GM03348 (cell line): ENCODE data around the gene TEPSIN.
A peak's percentile ranks its signal among the peaks of the same experiment; 100 is the strongest.

ENCODE experiments used
- DNase-seq: peaks from one replicate; pipeline ENCODE4 v3.0.0; 2012; ENCODE audit warnings: low spot score

TEPSIN gene, protein sequence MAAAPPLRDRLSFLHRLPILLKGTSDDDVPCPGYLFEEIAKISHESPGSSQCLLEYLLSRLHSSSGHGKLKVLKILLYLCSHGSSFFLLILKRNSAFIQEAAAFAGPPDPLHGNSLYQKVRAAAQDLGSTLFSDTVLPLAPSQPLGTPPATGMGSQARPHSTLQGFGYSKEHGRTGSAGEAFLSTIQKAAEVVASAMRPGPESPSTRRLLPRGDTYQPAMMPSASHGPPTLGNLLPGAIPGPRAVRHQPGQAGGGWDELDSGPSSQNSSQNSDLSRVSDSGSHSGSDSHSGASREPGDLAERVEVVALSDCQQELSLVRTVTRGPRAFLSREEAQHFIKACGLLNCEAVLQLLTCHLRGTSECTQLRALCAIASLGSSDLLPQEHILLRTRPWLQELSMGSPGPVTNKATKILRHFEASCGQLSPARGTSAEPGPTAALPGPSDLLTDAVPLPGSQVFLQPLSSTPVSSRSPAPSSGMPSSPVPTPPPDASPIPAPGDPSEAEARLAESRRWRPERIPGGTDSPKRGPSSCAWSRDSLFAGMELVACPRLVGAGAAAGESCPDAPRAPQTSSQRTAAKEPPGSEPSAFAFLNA

DNA sequence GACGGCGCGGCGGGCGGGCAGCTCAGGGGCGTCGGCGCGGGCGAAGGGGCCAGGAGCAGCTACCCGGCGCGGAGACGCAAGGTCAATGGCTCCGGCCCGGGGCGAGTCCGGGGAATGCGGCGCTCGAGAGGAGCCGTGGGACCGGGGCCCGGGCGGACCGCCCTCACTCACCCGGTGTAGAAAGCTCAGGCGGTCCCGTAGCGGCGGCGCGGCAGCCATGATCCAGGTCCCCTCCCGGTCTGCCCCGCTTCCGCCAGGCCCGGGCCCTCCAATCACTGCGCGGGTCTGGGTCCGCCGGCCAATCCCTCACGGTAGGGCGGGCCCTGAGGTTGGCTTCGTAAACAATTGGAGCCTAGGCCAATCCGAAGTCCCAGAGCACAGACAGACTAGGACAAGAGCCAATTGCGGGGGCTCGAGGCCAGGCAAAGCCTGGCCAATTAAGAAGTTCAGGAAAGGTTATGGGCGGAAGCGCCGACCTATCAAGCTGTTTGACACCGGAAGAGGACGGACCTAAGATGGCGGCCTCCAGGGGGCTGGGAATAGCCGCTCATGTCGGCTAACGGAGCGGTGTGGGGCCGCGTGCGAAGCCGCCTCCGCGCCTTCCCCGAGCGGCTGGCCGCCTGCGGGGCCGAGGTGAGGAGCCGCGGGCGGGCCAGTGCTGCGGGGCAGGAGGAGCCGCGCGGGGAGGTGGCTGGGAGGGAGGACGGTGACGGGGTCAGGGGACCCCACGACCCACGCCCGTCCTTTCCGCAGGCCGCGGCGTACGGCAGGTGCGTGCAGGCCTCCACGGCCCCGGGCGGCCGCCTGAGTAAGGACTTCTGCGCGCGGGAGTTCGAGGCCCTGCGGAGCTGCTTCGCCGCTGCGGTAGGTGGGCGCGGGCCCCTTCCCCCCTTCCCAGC, at the start of gene TEPSIN, which contains the start of gene NDUFAF8:
TSS of gene TEPSIN (minus strand) at position 241 of the 899 bp plus-strand sequence. CDS start at position 219, 22 bp downstream.
TSS of gene NDUFAF8 (plus strand) at position 504 of the 899 bp plus-strand sequence. CDS start at position 550, 46 bp downstream.
- peak; percentile 100 for DNase-seq

GRCh38 chr17:81287741-81288430, 49.0 kb upstream of the TEPSIN start:
- DNase-seq, result no peak

GRCh38 chr17:81287152-81287551, 48.3 kb upstream of the TEPSIN start:
- no peak for DNase-seq

DNA sequence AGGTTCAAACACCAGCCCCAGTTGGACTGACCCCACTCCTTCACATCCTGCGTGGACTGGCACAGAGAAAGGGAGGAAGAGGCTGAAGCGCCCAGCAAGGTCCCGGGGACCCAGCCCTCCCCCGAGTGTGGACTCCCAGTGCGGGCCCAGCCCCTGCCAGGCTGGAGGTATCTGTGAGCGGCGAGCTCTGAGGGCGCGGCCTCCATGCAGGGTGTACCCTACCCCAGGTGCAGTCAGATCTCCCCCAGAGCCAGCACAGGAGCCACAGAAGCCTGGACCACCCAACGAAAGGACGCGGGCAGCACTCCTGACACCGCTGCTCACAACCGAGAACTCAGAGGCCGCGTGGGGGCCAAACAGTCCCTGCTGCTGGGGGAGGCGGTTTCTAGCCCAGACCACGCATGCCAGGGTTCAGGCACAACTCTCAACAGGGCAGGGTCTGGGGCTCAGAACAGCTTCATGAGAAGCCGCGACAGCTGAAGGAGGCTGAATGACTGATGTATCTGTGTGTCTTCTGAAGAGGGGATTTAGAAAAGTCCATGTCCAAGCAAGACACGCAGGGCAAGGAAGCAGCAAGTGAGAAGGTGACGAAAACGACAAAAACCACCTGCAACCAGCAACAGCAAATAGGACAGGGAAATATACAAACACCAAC, 47.8 kb upstream of the TEPSIN start:
- no peak for DNase-seq

- no peak for DNase-seq
These were observed 47.0 kb upstream of the TEPSIN start for GRCh38 chr17:81285894-81286293.

DNA sequence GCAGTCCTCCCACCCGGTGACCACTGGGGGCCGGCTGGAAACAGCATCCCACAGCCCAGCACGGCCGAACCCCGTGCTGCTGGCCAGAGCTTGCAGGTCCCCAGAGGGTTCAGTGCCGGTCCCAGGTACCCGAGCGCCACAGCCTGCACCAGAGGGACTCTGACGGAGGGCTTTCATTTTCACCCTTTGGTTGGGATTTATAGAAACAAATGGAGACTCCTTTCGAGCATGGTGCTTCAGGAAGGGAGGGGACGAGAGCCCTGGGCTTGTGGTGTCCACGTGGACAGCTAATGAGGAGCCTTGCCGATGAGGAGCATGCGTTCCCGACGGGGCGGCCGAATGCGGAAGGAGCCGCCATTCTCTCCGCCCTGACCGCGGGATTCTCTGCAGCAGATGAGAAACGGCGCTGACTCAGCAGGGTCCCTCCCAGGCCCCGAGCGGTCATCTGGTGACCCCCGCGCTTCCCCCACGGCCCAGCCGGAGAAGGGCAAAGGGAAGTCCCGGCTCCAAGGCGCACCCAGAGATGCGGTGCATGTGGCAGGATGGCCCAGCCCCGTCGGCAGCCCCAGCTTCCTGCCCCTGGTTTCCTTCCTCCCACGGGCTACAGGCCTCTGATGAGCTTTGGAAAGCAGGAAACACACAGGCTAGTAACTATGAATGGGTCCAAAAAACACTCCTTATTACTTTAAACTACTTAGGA, 46.5 kb upstream of the TEPSIN start:
- no peak for DNase-seq

- DNase-seq, result no peak
These were observed 44.0 kb upstream of the TEPSIN start for GRCh38 chr17:81282876-81283275.

GRCh38 chr17:81282141-81282540, 43.3 kb upstream of the TEPSIN start:
- DNase-seq, result no peak

GRCh38 chr17:81280571-81280970, 41.7 kb upstream of the TEPSIN start:
- no peak for DNase-seq

DNA sequence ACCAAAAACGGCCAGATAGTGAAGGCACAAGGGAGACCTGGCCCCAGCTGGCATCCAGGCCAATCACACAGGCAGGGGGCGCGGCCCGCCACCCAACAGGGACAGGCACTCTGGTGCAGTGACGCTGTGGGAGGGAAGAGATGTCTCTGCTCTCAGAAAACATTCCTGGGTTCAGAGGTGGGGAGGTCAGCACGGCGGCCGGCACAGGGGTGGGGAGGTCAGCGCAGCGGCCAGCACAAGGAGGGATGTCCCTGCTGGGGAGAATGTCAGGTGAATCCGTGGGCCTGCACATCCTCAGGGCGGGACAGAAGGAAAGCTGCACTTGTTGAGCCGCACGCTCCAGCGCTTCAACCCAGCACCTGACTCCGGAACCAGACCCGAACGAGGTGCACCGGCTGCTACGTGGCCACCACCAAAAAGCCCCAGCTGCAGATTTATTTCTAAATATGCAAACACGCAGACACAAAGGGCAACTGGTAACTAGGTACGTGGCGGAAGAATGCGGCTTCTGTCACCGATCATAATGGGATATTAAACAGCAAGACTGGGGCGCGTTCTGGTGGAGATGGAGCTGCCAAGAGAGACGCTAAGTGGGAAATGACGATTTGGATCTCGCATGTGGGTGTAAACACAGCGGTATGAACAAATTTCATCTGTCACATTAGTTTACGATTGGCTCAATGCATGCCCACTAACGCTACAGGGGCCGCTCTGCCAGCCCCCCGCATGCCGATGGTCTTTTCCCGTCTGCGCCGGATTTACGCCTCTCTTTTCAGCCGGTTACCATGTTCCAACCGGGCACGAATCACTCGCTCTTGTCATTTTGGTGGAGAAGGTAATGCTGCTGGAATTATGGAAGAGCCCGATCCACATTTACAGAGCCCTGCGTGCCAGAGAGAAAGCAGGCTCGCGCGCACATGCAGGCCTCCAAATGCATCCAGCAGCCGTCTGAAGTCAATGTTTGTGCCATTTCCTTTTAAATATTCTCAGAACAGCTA, 40.7 kb upstream of the TEPSIN start:
- DNase-seq, result no peak

DNA sequence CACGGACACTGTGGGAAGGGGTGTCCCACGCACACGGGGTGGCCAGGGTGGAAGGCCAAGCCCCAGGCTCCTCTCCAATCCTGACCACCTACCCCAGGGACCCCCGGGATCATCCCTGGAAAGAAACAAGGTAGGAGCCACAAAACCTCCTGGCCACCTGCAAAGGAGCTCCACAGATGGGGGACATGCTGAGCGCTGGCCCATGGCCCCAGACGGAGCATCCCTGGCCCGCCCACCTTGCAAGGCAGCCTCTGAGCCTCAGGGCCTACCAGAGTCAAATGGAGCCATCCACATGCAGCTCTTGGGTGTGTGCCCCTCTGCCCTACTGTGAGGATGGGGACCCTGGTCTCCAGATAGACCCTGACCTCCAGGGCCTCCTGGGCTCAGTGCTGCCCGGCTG, 40.0 kb upstream of the TEPSIN start:
- DNase-seq, result no peak

DNA sequence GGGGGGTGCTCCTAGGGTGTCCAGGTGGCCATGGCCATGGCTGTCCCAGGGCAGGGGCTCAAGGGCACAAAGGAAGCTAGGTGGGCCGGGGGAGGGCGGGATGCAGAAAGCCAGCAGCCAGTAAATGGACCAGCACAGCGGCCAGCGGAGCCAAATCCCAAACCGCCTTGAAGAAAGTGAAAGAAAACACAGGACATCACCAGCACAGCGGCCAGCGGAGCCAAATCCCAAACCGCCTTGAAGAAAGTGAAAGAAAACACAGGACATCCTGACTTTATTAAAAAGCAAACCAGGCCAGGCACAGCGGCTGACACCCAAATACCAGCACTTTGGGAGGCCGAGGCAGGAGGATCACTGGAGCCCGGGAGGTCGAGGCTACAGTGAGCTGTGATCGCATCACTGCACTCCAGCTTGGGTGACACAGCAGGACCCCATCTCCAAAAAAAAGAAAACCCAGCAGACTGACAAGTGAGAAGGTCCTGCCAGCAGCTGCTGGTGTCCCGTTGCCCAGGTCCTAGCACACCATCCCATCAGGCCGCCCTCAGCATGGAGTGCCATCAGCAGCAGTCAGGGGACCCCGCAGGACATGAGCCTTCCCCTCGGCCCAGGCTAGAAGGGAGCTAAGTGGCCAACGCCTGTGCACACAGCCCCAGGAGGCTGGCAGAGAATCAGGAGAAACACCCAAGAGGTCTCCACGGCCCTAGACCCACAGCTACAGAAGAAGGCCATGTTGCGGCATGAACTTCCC, 39.3 kb upstream of the TEPSIN start:
- no peak for DNase-seq

DNA sequence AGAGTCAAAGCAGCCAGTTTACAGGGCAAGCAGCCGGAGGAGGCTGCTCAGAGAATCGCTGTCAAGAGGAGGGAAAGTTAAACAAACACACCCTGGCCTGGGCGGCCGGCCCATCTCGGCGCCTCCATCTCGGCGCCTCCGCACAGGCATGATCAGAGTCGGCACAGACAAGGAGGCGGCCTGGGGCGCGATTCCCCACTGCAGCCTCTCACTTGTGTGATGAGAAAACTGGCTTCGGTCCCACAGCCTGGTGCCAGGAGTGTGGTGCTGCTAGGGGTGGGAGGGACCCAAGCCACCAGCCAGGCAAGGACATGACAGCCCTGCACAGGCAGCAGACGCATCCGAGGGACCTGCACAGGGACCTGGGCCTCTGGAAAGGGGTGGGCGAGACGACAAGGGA, 38.6 kb upstream of the TEPSIN start:
- DNase-seq, result no peak

DNA sequence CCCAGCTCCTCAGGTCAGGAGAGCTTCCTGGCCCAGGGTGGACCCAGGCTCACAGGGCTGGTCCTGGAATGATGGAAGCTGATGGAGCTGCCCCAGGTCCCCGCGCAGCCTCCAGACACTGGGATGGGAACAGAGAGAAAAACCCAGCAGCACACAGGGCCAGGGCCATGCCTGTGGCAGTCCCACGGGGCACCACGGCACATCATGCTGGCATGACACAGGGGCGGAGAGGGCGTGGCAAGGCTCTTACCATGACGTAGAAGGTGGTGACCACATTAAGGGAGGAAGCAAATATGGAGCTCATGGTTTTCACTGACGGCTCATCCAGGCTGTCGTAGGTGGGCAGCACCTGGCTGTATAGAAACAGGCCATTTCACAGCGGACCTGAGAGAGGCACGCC, 37.9 kb upstream of the TEPSIN start:
- DNase-seq, result no peak

- DNase-seq, result no peak
These were observed 35.6 kb upstream of the TEPSIN start for GRCh38 chr17:81274471-81274855.

GRCh38 chr17:81273698-81274470, 35.0 kb upstream of the TEPSIN start:
- no peak for DNase-seq

- DNase-seq, result no peak
These were observed 33.8 kb upstream of the TEPSIN start for GRCh38 chr17:81272616-81273015.

DNA sequence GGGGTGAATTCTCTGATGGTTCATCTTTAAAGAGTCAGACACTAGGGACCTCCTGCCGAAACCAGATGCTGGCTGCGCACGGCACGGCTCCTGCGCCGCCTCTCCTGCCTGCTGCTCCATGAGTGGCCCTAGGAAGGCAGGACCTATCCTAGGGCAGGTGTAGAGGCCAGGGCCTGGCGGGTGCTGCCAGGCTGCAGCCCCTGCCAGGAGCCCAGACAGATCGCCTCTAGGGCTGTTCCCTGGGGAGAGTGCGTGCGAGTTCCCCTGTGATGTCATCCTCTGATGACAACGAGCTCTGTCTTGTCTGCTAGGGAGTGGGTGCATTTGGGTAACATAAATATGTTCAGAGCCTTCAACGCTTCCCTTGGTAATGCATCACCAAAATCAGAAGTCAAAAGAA, 32.4 kb upstream of the TEPSIN start:
- no peak for DNase-seq
